K562 (cell line): ENCODE results near the gene CAMSAP3. TPM values are rescaled to one million over a fixed set of nuclear protein-coding genes. Genes with fewer than 3 reads are reported as not detected.
A peak's percentile ranks its signal among the peaks of the same experiment; 100 is the strongest.

Source experiments
- ATAC-seq: fragments of 200-7000 bp; cut with Tn5 transposase; 3 replicates; pipeline ENCODE4 v1.9.1; 2020; ENCODE audit warnings: moderate library complexity
- BruUV-seq: library from RNA; stranded (reverse); fragments of 400-500 nt; replicated peaks from 2 replicates; lab custom pipeline; 2021; lab: Mats Ljungman, UMichigan
- CTCF ChIA-PET: fragments of 300-600 bp; formaldehyde crosslinking; extraction: SDS; loops from one replicate; lab custom pipeline; 2021; ENCODE audit warnings: low intra/inter-chr PET ratio; lab: Yijun Ruan, JAX
- POLR2A ChIA-PET: fragments of 300-600, 350-650 bp; sonication (Branson Sonifier 250); formaldehyde crosslinking; extraction: SDS; loops from one replicate; lab custom pipeline; 2021; ENCODE audit warnings: antibody characterized with exemption, inconsistent platforms; lab: Yijun Ruan, JAX
- DNase-seq, 4 experiments: peaks; one replicate each; pipeline versions ENCODE4 v3.0.0 to v3.0.0-alpha.2; 2011 to 2018; ENCODE audit warnings: low spot score in 3 of 4, mixed read lengths in 3 of 4; ENCODE audit errors: extremely low read depth in 1 of 4
- FAIRE-seq: peaks from 2 replicates; lab custom pipeline; 2011; peaks lifted over from hg19 to GRCh38; lab: Jason Lieb, UNC
- H2AFZ ChIP-seq: 2 replicates; pipeline ENCODE4 v1.6.0; 2011; ENCODE audit warnings: low read depth, low read length, control low read depth, inconsistent platforms
- H3K27ac ChIP-seq: fragments of 200-600 bp; 3 replicates; pipeline ENCODE4 v1.8.0; 2011; ENCODE audit warnings: low read depth, mild to moderate bottlenecking, control low read depth, inconsistent platforms, low read length, moderate library complexity, mixed read lengths; ENCODE audit errors: extremely low read depth
- H3K27me3 ChIP-seq, 2 experiments: fragments of 300-600 bp in 1 of 2; 2 replicates in 1 of 2; 3 replicates in 1 of 2; pipeline versions ENCODE4 v1.6.0 to v1.8.0; 2011; ENCODE audit warnings: inconsistent platforms in 2 of 2, low read length in 2 of 2, mild to moderate bottlenecking in 1 of 2, mixed read lengths in 1 of 2, moderate library complexity in 1 of 2; ENCODE audit not compliant: control insufficient read depth in 2 of 2, insufficient read depth in 2 of 2
- H3K36me3 ChIP-seq: fragments of 300-600 bp; 3 replicates; pipeline ENCODE4 v1.8.0; 2011; ENCODE audit warnings: mild to moderate bottlenecking, low read length, inconsistent platforms; ENCODE audit not compliant: control insufficient read depth, insufficient read depth
- H3K4me1 ChIP-seq, 2 experiments: fragments of 200-600 bp in 1 of 2; replicated peaks in 1 of 2; 2 replicates in 1 of 2; 3 replicates in 1 of 2; pipeline versions ENCODE4 v1.5.1 to v1.8.0; 2011; ENCODE audit warnings: inconsistent platforms in 2 of 2, low read length in 2 of 2, mild to moderate bottlenecking in 1 of 2, mixed read lengths in 1 of 2, moderate library complexity in 1 of 2; ENCODE audit not compliant: control insufficient read depth in 2 of 2, insufficient read depth in 2 of 2
- H3K4me2 ChIP-seq: 2 replicates; pipeline ENCODE4 v1.6.1; 2011; ENCODE audit warnings: low read length, control low read depth, inconsistent platforms, mixed read lengths; ENCODE audit not compliant: insufficient read depth
- H3K4me3 ChIP-seq: fragments of 200-600 bp; sonication (generic), shearing (Covaris generic); 2 replicates; pipeline ENCODE4 v1.5.1; 2016; ENCODE audit warnings: control low read depth, inconsistent platforms
- H3K79me2 ChIP-seq: fragments of 200-600 bp; 3 replicates; pipeline ENCODE4 v1.8.0; 2011; ENCODE audit warnings: low read length, inconsistent platforms; ENCODE audit not compliant: control insufficient read depth, insufficient read depth
- H3K9ac ChIP-seq, 2 experiments: 2 replicates each; pipeline versions ENCODE4 v1.6.0 to v1.6.1; 2011; ENCODE audit warnings: low read depth in 2 of 2, low read length in 2 of 2, control low read depth in 1 of 2, inconsistent platforms in 1 of 2, mild to moderate bottlenecking in 1 of 2, mixed read lengths in 1 of 2; ENCODE audit not compliant: insufficient read depth in 1 of 2
- H3K9me1 ChIP-seq: one replicate; pipeline ENCODE4 v1.6.0; 2011; ENCODE audit warnings: inconsistent platforms, mild to moderate bottlenecking, low read length, moderate library complexity; ENCODE audit not compliant: control insufficient read depth, insufficient read depth
- H3K9me3 ChIP-seq: replicated peaks from 2 replicates; pipeline ENCODE4 v1.5.1; 2011; ENCODE audit warnings: low read depth, low read length, inconsistent platforms; ENCODE audit not compliant: control insufficient read depth, insufficient read depth
- H4K20me1 ChIP-seq: replicated peaks from 2 replicates; pipeline ENCODE4 v1.6.1; 2011; ENCODE audit warnings: low read length, inconsistent platforms, mixed read lengths; ENCODE audit not compliant: control insufficient read depth, insufficient read depth
- POLR2A ChIP-seq: fragments of 450-650 bp; conservative IDR thresholded peaks from 2 replicates; pipeline ENCODE4 v1.6.1; 2016
- POLR2G ChIP-seq: fragments of 200-400 bp; formaldehyde crosslinking; IDR thresholded peaks from 2 replicates; pipeline ENCODE4 v1.6.1; 2017; ENCODE audit warnings: low read depth, mild to moderate bottlenecking, antibody characterized with exemption, low read length, moderate library complexity
- RBFOX2 ChIP-seq: fragments of 200-400 bp; formaldehyde crosslinking; IDR thresholded peaks from 2 replicates; pipeline ENCODE4 v1.6.1; 2017; ENCODE audit warnings: low read depth, mild to moderate bottlenecking, low read length, moderate library complexity
- WGBS: fragments of 100-300 bp; shearing (Covaris generic); methylation state at CpG from one replicate; pipeline ENCODE4 v1.1.6; 2016; ENCODE audit warnings: low coverage, mixed read lengths; ENCODE audit not compliant: insufficient coverage; ENCODE audit errors: missing lambda C conversion rate; 5-methylcytosine and 5-hydroxymethylcytosine counted together
- in situ Hi-C: fragments of 300-500 bp; cut with MboI; formaldehyde crosslinking; loops from 4 replicates; pipeline ENCODE4 v1.15.0; 2018; ENCODE audit warnings: inconsistent platforms, mixed read lengths
- intact Hi-C: fragments of 100-400 bp; cut with micrococcal nuclease; formaldehyde crosslinking; loops from 2 replicates; pipeline ENCODE4 v1.14.2; 2022
- polyA plus RNA-seq, 8 experiments: library from polyadenylated mRNA; depleted of rRNA in 4 of 8; stranded (reverse) in 5 of 8; unstranded in 3 of 8; fragments of >200 nt; fragmentation: Nextera tagmentation in 2 of 8; fragmentation: Illumina TruSeq in 1 of 8; extraction: Ambion mirVana in 2 of 8; extraction: Trizol in 1 of 8; gene quantifications; 2 replicates each; pipeline versions ENCODE4 v1.2.1 to v1.2.3, GENCODE V29; 2011 to 2014; ENCODE audit warnings: inconsistent platforms in 1 of 8, missing spikeins in 1 of 8
- total RNA-seq, 7 experiments: library from RNA; depleted of rRNA in 6 of 7; stranded (reverse); fragments of >200 nt in 6 of 7; fragmentation: Illumina TruSeq in 2 of 7; extraction: Trizol in 2 of 7; gene quantifications; 2 replicates each; pipeline versions ENCODE4 v1.2.1 to v1.2.3, GENCODE V29; 2011 to 2021; ENCODE audit warnings: low replicate concordance in 1 of 7
- TF ChIP-seq, protein P1 (sequence below): sonication (generic); IDR thresholded peaks from 2 replicates; pipeline ENCODE4 v1.6.1; 2016
- TF ChIP-seq, protein P2 (sequence below), 2 experiments: fragments of 450-650 bp; IDR thresholded peaks; 2 replicates each; pipeline ENCODE4 v1.6.1; 2016; ENCODE audit warnings: mild to moderate bottlenecking in 2 of 2, borderline replicate concordance in 1 of 2, low read depth in 1 of 2, moderate library complexity in 1 of 2

Gene CAMSAP3
- total and polyA plus RNA-seq, 9 of the 15 experiments (the other 6 are each of a cell fraction or from before 2014, with no cell fraction given) = 0.01 to 0.89 (median 0.22) TPM; not detected in 1

DNA sequence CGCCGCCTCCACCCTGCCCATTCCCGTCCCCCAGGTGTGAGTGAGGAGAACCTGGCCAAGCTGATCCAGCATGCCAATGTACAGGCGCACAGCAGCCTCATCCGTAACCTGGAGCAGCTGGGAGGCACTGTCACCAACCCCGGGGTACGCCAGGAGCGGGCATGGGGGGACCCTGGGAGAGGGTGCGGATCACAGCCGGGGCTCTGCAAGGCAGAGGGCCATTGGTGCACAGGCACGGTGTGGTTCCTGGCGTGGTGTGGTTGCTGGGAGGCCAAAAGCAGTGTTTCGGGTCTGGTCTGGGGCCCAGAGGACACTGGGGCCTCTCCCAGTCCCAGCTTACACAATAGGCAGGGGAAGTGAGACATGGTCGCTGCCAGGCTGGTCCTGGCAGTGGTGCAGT lies 49.5 kb downstream of the CAMSAP3 start:
- no peak overlapping the region for H3K27ac ChIP-seq
- FAIRE-seq (no peak), ATAC-seq (no peak), DNase-seq (no peak)
- WGBS = 94% methylated on average over 12 of the region's 14 CpGs
- peaks cover 10% of the 10 kb centered on the region for H4K20me1 ChIP-seq
- H3K36me3 ChIP-seq = peaks cover 57% of the 10 kb centered on the region; the same call in 2 of the 3 replicates
- ChIA-PET POLR2A (interaction anchor here (2.0 kb wide), 1 partner anchor 10 kb away, joined by 8 read pairs; no protein-coding TSS in a partner anchor), CTCF (no interaction called here)
- no peak overlapping the region for H3K9ac ChIP-seq
- no peak overlapping the region for H2AFZ ChIP-seq
- H3K79me2 ChIP-seq = peaks cover 4% of the 10 kb centered on the region; the same call in 2 of the 3 replicates
- in situ Hi-C loops = no loop called here
- peak; percentile 62 for TF ChIP-seq RBFOX2
- peak; percentile 62 for TF ChIP-seq POLR2G
- TF ChIP-seq, protein P1, sequence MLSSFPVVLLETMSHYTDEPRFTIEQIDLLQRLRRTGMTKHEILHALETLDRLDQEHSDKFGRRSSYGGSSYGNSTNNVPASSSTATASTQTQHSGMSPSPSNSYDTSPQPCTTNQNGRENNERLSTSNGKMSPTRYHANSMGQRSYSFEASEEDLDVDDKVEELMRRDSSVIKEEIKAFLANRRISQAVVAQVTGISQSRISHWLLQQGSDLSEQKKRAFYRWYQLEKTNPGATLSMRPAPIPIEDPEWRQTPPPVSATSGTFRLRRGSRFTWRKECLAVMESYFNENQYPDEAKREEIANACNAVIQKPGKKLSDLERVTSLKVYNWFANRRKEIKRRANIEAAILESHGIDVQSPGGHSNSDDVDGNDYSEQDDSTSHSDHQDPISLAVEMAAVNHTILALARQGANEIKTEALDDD = no peak
- peak; percentile 14; the same call in 1 of the 2 replicates for TF ChIP-seq POLR2A
- TF ChIP-seq, protein P2, sequence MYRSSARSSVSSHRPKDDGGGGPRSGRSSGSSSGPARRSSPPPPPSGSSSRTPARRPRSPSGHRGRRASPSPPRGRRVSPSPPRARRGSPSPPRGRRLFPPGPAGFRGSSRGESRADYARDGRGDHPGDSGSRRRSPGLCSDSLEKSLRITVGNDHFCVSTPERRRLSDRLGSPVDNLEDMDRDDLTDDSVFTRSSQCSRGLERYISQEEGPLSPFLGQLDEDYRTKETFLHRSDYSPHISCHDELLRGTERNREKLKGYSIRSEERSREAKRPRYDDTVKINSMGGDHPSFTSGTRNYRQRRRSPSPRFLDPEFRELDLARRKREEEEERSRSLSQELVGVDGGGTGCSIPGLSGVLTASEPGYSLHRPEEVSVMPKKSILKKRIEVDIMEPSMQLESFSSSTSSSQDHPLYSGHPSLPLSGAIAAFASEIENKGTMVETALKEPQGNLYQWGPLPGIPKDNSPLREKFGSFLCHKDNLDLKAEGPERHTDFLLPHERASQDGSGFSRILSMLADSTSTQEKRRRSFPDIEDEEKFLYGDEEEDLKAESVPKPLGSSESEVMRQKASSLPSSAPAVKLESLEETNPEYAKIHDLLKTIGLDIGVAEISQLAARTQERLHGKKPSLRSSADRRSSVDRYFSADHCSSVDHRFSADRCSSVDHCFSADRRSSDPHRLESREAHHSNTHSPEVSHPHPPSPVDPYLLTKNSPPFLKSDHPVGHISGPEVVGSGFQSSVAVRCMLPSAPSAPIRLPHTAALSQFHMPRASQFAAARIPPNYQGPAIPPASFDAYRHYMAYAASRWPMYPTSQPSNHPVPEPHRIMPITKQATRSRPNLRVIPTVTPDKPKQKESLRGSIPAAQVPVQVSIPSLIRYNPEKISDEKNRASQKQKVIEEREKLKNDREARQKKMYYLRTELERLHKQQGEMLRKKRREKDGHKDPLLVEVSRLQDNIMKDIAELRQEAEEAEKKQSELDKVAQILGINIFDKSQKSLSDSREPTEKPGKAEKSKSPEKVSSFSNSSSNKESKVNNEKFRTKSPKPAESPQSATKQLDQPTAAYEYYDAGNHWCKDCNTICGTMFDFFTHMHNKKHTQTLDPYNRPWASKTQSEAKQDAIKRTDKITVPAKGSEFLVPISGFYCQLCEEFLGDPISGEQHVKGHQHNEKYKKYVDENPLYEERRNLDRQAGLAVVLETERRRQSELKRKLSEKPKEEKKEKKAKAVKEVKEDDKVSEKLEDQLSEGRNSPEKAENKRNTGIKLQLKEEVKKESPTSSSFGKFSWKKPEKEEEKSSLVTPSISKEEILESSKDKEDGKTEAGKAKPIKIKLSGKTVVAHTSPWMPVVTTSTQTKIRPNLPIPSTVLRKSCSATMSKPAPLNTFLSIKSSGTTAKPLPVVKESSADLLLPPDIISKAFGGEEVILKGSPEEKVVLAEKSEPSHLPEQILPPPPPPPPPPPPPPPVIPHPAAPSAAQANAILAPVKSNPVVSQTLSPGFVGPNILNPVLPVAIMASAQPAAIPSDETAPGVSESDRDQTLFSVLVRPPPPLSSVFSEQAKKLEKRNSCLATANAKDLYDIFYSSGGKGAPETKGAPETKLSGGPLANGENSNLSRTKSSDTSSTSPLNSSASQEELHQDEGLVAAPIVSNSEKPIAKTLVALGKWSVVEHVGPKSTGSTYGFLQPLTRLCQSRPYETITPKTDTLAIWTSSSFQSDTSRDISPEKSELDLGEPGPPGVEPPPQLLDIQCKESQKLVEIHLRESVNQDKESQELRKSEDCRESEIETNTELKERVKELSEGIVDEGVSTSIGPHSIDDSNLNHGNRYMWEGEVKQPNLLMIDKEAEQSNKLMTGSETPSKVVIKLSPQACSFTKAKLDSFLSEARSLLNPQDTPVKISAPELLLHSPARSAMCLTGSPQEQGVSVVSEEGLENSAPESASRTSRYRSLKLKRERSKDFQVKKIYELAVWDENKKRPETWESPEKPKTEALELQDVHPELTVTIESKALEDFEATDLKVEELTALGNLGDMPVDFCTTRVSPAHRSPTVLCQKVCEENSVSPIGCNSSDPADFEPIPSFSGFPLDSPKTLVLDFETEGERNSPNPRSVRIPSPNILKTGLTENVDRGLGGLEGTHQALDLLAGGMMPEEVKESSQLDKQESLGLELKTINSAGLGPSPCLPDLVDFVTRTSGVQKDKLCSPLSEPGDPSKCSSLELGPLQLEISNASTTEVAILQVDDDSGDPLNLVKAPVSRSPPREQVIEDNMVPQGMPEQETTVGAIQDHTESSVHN (IDR thresholded peaks at IDR 0.05; ENCODE audit: borderline replicate concordance in 1 of 2, low read depth in 1 of 2) = no peak
- TF ChIP-seq, all 486 proteins: peak for 3
- Histone ChIP-seq H3K9me1 (no peaks in the 10 kb centered on the region), H3K4me1 (peaks cover 0 to 61% of the 10 kb centered on the region in 2 experiments; a peak in 4 of 5 replicates), H3K9me3 (peaks cover under 1% of the 10 kb centered on the region; the same call in 1 of the 2 replicates), H3K27me3 (no peaks in the 10 kb centered on the region; a peak in 1 of 5 replicates), H3K4me3 (no peak overlapping the region), H3K4me2 (no peak overlapping the region)
- no TSS peak for BruUV-seq
- intact Hi-C loops = no loop called here
